ENCODE measurements around the gene FLAD1.

The FLAD1 gene

DNA sequence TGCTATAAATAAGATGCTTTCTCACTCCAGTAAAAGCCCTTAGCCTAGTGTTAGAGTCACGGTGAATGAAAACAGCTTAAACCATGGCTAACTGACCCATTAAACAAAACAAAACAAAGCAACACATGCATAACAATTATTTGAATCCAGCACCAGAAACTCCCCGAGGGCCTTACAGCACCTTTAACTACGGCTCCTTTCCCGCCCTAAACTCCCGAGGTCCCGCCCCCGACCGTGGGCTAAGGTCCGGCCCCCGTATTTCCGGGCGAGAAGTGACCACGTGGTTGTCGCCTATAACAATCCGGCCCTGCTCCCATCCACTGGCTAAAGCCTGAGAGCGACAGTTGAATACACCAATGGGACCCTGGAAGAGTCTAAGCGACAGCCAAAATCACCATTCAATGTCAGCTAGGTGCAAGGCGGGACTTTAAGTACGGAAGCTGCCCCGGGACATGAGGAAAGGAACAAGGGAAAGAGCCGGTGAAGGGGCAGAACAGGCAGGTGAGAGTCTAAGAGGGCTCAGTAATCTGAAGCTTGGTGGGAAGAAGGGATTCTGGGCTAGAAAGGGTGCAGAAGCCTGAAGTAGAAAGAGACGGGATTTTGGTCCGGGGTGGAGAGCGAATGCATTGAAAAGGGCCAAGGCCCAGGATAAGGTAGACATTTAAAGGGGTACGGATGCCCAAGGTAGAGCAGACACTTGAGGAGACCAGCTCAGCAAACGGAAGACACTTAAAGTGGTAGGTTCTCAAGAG, at the start of gene FLAD1:
Gene FLAD1 (plus strand): TSS at position 448 of the 752 bp plus-strand sequence. CDS start 351 bp downstream, outside the sequence.
- peak; percentile 99 for DNase-seq

DNA sequence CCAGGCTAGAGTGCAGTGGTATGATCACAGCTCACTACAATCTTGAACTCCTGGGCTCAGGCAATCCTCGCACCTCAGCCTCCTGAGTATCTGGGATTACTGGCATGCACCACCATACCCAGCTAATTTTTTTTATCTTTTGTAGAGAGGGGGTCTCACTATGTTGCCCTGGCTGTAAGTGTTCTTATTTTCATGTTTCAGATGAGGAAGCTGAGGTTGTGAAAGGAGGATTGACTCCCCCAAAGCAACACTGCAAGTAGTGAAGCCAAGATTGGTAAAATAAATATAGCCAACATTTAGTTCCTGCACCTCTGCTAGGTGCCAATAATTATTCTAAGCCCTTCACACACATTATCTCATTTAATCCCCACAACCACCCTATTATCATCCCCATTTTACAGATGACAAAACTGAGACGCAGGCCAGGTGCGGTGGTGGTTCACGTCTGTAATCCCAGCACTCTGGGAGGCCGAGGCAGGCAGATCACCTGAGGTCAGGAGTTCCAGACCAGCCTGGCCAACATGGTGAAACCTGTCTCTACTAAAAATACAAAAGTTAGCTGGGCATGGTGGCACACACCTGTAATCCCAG, 48.7 kb upstream of the FLAD1 start:
- no peak for DNase-seq

DNA sequence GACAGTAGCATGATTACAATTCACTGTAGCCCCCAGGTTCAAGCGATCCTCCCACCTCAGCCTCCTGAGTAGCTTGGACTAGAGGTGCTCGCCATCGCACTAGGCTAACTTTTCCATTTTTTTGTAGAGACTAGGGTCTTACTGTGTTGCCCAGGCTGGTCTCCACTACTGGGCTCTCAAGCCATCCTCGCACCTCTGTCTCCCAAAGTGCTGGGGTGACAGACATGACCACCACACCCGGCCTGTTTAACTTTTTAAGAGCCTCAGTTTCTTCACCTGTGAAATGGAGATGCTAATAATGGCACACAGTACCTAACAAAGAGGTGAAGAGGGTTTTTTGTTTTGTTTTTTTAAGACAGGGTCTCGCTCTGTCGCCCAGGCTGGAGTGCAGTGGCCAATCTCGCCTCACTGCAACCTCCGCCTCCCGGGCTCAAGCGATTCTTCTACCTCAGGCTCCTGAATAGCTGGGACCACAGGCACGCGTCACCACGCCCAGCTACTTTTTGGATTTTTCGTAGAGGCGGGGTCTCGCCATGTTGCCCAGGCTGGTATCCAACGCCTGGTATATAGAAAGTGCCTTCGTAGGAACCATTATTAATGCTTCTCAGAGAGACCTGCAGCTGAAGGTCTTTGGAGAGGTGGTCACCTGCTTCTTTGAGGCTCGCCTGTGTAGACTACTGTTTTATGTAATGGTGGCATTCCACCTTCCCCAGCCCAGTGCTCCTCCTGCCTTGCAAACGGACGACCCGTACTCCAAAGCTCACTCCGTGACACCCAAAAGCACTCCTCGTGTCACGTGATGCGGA, 47.2 kb upstream of the FLAD1 start:
- DNase-seq: no peak

DNA sequence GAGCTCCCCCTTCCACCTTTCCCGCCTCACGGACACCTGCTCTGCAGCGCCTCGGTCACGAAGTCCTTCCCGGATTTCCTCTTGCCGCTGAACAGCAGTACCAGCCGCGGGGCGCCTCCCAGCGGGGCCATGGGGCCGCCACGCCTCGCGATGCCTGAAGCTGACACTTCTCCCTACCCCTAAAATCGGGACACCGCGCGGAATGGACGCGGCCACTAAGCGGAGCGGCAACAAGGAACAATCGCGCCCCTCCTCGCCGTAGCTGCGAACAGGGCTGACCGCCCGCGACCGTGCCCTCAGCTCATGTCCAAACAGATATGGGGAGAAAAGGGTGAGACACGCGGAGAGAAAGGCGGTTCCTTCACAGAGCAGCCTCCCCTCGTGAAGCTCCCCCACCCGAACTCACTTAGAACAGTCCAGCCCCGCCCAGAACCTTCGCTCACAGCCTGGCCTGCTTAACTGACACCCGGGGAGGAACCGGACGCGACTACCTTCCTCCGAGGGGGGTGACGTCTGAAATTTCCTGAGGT, 46.5 kb upstream of the FLAD1 start, which contains the start of gene PMVK:
Gene PMVK (minus strand): TSS at position 165 of the 530 bp plus-strand sequence. CDS start 34 bp downstream, at position 131.
- peak; percentile 87 to 92 for DNase-seq

GRCh38 chr1:154937085-154937987, 45.8 kb upstream of the FLAD1 start:
- peak; percentile 82 to 87 for DNase-seq

- DNase-seq: no peak
Measured at GRCh38 chr1:154937988-154938386, 45.2 kb upstream of the FLAD1 start.

GRCh38 chr1:154938604-154939399, 44.3 kb upstream of the FLAD1 start:
- DNase-seq: no peak

GRCh38 chr1:154940213-154940560, 43.0 kb upstream of the FLAD1 start:
- DNase-seq: no peak

GRCh38 chr1:154940651-154941194, 42.4 kb upstream of the FLAD1 start:
- no peak for DNase-seq

DNA sequence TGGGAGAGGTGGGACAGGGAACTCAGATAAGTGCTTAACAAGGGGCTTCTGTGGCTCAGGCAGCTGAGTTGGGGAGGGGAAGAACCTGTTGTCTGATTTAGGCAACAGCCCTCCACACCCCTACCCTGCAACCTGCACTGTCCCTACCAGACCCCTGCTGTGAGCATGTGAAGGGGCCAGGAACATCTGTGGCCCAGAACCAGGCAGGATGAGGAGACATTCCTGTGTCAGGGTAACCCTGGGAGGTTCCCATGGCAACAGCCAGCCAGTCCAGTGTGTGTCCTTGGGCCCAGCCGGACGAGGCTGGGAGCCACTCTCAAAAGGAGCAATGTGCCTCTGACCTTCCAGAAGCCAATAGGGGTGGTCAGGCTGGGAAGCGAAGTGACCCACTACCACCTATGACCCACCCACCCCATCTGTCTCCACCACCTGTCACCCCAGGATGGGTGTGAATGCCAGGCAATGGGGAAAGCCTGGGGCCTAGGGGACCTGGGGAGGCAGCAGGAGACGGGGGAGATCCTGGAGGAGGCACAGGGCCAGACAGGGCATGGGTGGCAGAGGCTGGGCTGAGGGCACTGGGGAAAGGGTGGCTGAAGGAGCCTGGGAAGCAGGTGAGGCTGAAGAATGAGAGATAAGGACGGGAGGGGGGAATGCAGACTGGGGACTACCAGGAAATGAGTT, 41.7 kb upstream of the FLAD1 start:
- no peak for DNase-seq

- peak; percentile 57 to 67 for DNase-seq
Measured at GRCh38 chr1:154943649-154944400, 39.3 kb upstream of the FLAD1 start.

DNA sequence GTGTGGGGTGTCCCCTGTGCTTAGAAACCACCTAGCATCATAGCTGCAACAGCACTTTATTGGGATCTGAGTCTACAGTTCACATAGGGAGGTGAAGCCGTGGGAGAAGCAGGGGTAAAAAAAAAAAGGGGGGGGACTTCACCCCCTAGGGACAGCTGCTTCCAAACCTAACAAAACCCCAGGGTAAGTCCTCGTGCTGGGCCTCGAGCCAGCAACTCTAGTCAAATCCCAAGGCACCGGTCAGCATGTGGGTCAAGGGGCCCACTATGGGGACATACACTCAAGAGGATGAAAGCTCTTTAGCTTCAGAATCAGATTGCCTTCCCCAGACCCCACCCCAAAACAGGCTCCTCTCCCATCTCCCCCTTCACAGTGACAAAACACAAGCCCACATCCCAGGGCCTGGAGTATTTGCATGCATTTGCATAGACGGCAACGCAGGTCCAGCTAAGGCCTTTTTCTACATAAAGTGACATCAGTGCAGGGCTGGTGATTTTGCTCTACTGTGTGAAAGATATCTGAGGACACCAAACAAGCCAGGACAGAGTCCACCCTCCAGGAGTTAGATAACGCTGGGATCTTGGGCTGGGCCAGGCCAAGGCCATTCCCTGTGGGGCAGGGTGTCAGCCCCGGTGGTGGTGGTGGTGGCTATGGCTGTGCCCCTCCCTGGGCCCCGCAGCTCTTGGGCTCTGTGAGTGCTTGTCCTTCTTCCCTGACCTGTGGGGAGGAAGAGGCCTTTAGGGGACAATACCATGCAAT, 38.6 kb upstream of the FLAD1 start:
- DNase-seq: no peak

- no peak for DNase-seq
Measured at GRCh38 chr1:154945160-154945961, 37.8 kb upstream of the FLAD1 start.

- no peak for DNase-seq
Measured at GRCh38 chr1:154945962-154946850, 36.9 kb upstream of the FLAD1 start.

DNA sequence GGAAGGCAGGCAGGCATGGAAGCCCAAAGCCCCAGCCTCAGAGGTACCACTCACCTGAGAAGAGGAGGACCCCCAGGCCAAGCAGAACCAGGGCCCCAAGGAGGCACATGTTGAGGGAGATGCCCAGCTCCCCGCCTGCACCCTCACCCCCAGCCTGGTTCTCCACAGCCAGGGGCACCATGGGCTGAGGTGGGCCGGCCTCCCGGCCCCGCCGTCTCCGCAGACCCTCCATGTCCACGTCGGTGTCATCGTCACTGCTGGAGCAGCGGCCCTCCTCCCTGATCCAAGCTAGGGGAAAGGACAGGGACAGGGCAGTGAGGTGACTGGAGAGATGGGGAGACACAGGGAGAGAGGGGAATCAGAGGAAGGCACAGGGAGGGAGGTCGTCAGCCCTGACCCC, 35.1 kb upstream of the FLAD1 start:
- DNase-seq: no peak

DNA sequence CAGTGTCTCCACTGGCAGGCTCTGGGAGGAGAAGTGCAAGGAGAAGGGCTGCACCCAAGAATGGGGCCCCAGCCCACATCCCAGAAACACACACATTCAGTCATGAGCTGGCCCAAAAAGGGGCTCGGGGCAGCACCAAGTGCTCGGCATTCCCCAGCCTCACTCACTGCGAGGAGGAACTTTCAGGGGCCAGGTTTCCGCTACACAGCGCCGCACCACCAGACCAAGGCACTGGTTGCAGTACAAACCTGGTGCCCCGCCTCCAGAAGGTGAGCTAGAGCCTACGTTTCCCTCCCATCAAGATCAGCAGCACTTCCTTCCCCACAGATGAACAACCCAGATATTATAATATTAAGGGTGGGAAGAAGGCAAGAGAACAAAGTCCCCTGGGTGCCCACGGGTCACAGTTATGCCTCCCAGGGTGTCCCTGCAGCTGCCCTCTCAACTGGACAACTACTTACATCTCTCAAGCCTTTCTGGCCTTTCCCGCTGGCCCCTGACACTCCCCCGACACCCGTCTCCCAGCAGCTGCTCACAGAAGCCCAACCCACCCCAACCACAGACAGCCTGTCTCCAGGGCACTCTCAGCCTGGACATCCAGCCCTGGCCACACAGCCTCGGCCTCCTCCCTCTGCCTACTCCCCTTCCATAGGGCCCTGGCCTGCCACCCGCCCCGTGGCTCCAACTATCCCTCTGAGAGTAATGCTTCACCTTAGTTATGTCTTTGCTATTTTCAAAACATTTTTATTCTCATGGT, 31.1 kb upstream of the FLAD1 start:
- DNase-seq: no peak
